Stimulated activated CD8-positive, alpha-beta memory T cell treated with anti-CD3 and anti-CD28 coated beads, Interleukin-7, amount 100 ng/mL, for 24 hours (primary cell): ENCODE measurements around the gene PAPPA2.
"Not testable (repeated sequence)": the region's sequence is repeated elsewhere in the genome, so short reads cannot be mapped to it uniquely, and the experiment has no call there.

ENCODE experiments used
- DNase-seq: peaks from one replicate; pipeline ENCODE4 v3.0.0-alpha.2; 2020; ENCODE audit warnings: low read depth

The PAPPA2 gene

DNA sequence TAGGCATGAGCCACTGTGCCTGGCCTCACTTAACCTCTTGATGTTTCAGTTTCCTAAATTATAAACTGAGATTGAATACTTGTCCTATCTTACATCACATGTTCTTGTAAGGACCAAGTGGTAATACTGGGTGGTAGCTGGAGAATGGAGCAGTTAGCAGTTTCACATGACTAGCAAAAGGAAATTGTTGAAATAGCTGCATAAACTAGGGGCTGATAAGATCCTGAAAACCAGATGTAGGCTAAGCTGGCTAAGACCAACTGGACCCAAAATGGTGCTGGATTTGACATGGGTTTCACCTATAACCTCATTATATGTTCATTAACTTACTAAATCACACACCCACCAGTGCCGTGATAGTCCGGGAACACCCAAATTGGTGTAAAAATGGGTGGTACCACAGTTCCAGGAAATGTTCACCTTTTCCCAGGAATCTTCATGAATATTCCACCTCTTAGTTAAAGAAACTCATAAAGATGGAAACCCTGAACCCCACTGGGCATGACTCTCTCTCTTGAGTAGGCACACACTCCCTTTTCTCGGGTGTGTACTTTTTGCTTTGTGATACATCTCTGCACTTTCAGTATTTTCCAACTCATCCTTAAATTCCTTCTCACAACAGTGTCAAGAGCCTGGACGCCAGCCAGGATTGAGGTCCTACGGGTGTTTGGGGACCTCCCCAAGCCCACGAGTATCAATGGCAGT lies at the start of gene PAPPA2:
Gene PAPPA2 (plus strand): TSS at position 502 of the 705 bp plus-strand sequence. CDS start 93,148 bp downstream, outside the sequence.
- DNase-seq, result no peak

DNA sequence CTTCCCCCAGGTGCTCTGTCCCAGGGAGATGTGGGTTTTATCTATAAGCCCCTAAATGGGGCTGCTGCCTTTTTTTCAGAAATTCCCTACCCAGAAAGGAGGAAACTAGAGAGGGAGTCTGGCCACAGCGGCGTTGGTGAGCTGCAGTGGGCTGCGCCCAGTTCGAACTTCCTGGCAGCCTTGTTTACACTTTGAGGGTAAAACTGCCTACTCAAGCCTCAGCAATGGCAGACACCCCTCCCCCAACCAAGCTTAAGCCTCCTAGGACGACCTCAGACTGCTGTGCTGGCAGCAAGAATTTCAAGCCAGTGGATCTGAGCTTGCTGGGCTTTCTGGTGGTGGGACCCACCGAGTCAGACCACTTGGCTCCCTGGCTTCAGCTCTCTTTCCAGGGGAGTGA lies 46.2 kb upstream of the PAPPA2 start:
- no peak for DNase-seq

- DNase-seq, result not testable (repeated sequence)
These were observed 43.4 kb upstream of the PAPPA2 start for GRCh38 chr1:176419608-176420007.

DNA sequence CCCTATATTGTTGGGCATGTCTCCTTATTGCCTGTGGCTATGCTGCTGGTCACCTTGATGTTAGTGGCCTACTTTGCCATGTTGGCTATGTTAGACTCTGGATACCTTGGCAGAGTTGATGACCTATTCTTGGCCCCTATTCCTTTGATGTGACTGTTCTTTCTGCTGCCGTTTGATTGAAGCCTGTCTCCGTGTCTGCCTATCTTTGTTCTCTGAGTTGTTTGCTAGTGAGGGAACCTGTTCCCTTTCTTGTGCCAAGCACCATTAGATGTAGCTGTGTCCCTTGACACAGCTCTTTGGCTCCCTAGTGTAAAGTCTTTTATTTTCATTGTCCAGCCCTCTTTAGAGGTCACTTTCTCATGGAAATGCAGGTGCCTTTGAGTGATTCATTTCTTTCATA lies 28.7 kb upstream of the PAPPA2 start:
- no peak for DNase-seq

DNA sequence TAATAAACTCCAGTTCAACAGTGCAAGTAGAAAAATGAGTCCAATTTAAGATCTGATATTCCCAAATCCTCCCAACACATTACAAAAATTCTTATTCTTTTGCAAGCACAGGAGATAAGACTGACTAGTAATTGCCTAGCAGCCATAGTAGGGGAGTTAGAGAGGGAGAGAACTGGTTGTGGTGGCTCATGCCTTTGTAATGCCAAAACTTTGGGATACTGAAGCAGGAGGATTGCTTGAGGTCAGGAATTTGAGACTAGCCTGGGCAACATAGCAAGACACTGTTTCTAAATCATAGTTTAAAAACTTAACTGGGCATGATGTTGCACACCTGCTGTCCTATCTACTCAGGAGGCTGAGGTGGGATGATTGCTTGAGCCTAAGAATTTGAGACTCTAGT lies 26.7 kb upstream of the PAPPA2 start:
- no peak for DNase-seq

- DNase-seq, result no peak
These were observed 22.8 kb upstream of the PAPPA2 start for GRCh38 chr1:176440176-176440575.

DNA sequence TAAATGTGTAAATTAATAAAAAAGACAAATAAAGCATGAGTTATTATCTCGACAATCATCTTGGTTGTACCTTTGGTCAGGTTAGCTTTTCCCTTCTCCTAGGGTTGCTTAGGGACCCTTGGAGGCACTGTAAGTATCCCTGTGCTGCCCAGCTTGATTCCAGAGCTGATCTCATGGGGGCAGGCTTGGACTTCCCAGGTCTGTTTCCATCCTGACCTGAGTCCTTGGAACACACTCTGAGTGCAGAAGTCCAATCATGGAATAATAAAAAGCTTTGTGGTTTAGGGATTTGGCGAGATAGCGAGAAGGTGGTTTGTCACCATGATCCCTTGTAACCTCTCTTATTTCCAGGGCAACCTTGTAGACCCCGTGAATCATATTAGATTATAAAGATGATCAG lies 18.7 kb upstream of the PAPPA2 start:
- DNase-seq, result no peak

DNA sequence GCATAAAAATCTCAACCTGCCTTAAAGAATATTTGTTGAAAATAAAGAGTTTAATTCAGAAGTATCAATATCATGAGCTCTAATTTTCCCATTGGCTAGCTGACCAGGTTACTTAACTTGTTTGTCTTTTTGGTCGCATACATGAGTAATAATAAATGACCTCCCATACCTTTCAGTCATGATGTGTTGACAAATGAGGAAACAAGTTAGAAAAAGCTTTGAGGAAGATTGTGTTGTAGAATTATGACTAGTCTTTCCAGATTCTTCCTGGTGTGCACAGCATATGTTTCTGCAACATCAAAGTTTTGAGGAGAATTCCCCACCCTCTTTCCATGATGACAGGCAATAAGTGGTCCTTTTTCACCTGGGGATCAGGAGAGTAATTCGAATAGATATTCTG lies 17.6 kb upstream of the PAPPA2 start:
- DNase-seq, result no peak

- no peak for DNase-seq
These were observed 14.6 kb upstream of the PAPPA2 start for GRCh38 chr1:176448340-176448739.

GRCh38 chr1:176450526-176450925 lies 12.4 kb upstream of the PAPPA2 start:
- no peak for DNase-seq

DNA sequence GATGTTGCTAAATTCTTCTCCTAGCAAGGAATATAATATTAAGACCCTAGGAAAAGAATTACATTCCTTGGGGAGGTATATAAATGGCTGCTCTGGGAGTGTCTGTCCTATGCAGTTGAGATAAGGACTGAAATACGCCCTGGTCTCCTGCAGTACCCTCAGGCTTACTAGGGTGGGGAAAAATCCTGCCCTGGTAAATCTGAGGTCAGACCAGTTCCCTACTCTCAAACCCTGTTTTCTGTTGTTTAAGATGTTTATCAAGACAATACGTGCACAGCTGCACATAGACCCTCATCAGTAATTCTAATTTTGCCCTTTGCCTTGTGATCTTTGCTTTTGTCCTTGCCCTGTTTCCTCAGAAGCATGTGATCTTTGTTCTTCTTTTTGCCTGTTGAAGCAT lies 11.2 kb upstream of the PAPPA2 start:
- DNase-seq, result not testable (repeated sequence)

GRCh38 chr1:176456795-176457194 lies 6.2 kb upstream of the PAPPA2 start:
- DNase-seq, result no peak

- no peak for DNase-seq
These were observed 2.2 kb upstream of the PAPPA2 start for GRCh38 chr1:176460544-176461336.

DNA sequence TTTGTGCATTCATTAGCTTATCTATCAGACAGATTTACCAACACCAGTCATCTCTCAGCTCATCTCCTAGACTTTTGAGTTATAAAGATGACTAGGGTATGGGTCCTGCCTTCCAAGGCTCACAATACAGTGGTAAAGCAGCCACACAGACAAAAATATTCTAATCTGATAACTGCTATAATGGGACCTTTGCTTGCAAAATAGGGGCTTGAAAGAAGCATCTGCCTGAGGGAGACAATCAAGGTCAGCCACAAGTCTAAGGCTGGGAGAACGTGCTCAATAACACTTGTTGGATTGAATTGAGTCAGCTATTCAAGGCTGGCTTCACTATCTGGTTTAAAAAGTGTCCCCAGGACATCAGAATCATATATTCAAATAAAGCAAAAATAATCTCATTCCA lies 1.4 kb upstream of the PAPPA2 start:
- DNase-seq, result no peak

- DNase-seq, result no peak
These were observed 3.5 kb downstream of the PAPPA2 start for GRCh38 chr1:176466514-176466913.

GRCh38 chr1:176469450-176470010 lies 6.6 kb downstream of the PAPPA2 start:
- DNase-seq, result no peak

GRCh38 chr1:176471338-176472121 lies 8.6 kb downstream of the PAPPA2 start:
- DNase-seq, result no peak

DNA sequence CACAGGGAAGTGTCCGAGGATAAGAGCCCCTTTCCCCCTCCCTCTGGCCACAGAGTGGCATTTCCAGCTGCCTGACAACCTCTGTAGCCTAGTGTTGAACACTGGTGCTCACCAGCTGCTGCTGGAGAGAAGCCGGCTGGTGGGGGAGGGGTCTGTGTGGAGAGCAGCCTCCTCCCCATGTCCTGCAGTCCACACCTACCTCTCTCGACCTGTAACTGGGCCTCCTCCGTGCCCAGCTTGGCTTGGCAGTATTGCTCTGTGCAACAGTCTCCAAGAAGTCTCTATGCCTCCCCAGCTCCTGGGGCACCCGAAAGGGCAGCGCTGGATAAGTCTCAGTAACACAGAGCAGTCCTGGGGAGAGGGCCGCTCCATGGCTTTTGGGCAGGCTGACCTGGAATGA lies 17.0 kb downstream of the PAPPA2 start:
- DNase-seq, result no peak

DNA sequence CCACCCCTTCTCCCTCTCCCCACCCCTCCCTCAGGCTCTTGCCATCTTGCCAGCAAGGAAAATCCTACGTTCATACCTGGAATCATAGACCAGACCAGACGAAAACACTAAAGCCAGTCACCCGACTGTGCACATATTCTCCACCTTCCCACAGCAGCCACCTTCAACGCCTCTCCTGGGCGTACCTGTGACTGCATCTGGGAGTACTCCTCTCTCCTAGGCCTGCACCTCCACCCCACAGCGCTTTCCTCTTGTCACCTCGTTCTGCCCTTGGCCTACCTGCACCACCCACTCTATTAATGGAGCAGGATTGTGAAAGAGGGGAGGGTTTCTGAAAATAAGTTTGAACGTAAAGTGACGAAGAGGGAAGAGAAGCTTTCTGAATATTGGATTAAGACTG lies 17.8 kb downstream of the PAPPA2 start:
- no peak for DNase-seq

DNA sequence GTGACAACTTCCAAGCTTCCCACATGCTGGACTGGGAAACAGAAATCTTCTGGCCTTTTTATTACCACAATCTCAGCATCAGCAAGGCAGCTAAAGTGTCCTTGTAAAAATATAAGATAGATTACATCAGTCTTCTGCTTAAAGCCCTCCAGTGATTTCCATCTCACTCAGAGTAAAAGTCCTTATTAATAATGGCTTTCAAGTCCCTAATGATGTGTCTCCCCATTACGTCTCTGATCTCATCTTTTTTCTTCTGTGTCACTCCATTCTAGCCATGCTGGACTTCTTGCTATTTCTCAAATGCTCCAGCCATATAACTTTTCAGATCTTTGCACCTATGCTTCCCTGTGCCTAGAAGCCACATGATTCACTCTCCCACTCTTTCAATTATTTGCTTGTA lies 22.1 kb downstream of the PAPPA2 start:
- DNase-seq, result no peak

GRCh38 chr1:176494436-176494835 lies 31.5 kb downstream of the PAPPA2 start:
- DNase-seq, result no peak

DNA sequence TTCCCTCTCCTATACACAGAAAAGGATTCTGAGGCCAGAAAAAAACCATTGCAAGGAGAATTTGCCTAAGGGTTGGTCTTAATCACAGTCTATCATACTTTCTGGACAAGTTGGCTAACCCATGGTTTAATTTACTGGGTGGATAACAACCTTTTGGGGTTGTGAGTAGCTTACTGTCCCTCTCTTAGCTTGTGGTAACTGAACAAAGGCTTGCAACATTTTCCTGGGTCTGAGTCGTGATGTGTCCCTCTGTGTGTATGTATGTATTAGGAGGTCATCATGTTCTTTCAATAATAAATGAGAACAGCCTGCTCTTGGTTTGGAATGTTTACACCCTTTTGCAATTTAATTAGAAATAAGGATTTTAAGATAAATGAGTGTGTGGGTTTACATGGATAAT lies 36.7 kb downstream of the PAPPA2 start:
- DNase-seq, result no peak
